Type B pancreatic cell (in vitro differentiated cells): ENCODE measurements around the gene CENPK. TPM values are rescaled to one million over a fixed set of nuclear protein-coding genes. Genes with fewer than 3 reads are reported as not detected.

ENCODE experiments used
- DNase-seq: peaks from one replicate; pipeline ENCODE4 v3.0.0; 2021; ENCODE audit warnings: mixed read lengths; ENCODE audit not compliant: unreplicated experiment; ENCODE audit errors: extremely low spot score
- H3K27ac Mint-ChIP-seq: 2 replicates; pipeline ENCODE4 v1.8.0; 2021; ENCODE audit warnings: mild to moderate bottlenecking, mixed read lengths
- H3K27me3 Mint-ChIP-seq: 2 replicates; pipeline ENCODE4 v1.8.0; 2021; ENCODE audit warnings: mixed read lengths
- H3K36me3 Mint-ChIP-seq: 2 replicates; pipeline ENCODE4 v1.8.0; 2021; ENCODE audit warnings: mixed read lengths
- H3K4me1 Mint-ChIP-seq: one replicate; pipeline ENCODE4 v1.8.0; 2021; ENCODE audit warnings: mixed read lengths; ENCODE audit not compliant: unreplicated experiment
- H3K4me3 Mint-ChIP-seq: 2 replicates; pipeline ENCODE4 v1.8.0; 2021; ENCODE audit warnings: mild to moderate bottlenecking, mixed read lengths
- H3K9me3 Mint-ChIP-seq: 2 replicates; pipeline ENCODE4 v1.8.0; 2021; ENCODE audit warnings: mixed read lengths
- total RNA-seq: library from RNA; stranded (reverse); gene quantifications from 2 replicates; pipeline ENCODE4 v1.2.1, GENCODE V29; 2021; ENCODE audit warnings: low replicate concordance
- TF ChIP-seq, protein P1 (sequence below): fragments of 200-600 bp; sonication (generic); conservative IDR thresholded peaks from 2 replicates; pipeline ENCODE4 v1.5.0; 2021; ENCODE audit warnings: antibody characterized with exemption, mild to moderate bottlenecking

Gene CENPK
- total RNA-seq, 1 donor from 2014 or later, result 36.9 TPM

DNA sequence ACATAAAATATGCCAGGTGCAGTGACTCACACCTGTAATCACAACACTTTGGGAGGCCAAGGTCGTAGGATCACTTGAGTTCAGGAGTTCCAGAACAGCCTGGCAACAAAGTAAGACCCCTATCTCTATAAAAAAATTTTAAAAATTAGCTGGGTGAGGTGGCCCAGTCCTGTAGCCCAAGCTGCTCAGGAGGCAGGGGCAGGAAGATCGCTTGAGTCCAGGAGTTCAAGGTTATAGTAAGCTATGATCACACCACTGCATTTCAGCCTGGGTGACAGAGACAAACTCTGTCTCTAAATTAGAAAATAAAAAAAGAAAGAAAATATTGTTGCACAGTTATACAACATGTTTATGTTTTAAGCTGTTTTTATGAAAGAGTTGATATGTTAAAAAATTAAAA lies 6.8 kb downstream of the CENPK start:
- no peaks in the 10 kb centered on the region for H3K27me3 Mint-ChIP-seq
- no peak overlapping the region for H3K27ac Mint-ChIP-seq
- no peaks in the 10 kb centered on the region for H3K9me3 Mint-ChIP-seq
- H3K4me1 Mint-ChIP-seq, result peaks cover 1% of the 10 kb centered on the region
- H3K4me3 Mint-ChIP-seq, result no peak overlapping the region
- TF ChIP-seq, protein P1, sequence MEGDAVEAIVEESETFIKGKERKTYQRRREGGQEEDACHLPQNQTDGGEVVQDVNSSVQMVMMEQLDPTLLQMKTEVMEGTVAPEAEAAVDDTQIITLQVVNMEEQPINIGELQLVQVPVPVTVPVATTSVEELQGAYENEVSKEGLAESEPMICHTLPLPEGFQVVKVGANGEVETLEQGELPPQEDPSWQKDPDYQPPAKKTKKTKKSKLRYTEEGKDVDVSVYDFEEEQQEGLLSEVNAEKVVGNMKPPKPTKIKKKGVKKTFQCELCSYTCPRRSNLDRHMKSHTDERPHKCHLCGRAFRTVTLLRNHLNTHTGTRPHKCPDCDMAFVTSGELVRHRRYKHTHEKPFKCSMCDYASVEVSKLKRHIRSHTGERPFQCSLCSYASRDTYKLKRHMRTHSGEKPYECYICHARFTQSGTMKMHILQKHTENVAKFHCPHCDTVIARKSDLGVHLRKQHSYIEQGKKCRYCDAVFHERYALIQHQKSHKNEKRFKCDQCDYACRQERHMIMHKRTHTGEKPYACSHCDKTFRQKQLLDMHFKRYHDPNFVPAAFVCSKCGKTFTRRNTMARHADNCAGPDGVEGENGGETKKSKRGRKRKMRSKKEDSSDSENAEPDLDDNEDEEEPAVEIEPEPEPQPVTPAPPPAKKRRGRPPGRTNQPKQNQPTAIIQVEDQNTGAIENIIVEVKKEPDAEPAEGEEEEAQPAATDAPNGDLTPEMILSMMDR, result no peak
- peaks cover 3% of the 10 kb centered on the region for H3K36me3 Mint-ChIP-seq
- DNase-seq, result no peak

DNA sequence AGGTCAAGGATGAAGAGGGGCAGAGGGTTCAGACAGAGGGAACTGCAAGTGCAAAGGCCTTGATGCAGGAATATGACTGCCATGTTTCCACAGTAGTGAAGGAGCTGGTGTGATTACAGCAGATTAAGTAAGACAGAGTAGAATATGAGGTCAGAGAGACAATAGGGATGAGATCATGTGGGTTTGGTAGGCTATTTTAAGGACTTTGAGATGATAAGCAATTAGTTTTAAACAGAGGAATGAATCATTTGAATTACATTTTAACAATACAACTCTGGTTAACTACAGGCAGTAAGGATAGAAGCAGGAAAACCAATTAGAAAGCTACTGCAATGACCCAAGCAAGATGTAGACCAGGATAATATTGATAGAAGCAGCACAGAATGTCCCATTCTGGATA lies 7.7 kb downstream of the CENPK start:
- Mint-ChIP-seq H3K27ac (no peak overlapping the region), H3K27me3 (no peaks in the 10 kb centered on the region)
- DNase-seq, result no peak

DNA sequence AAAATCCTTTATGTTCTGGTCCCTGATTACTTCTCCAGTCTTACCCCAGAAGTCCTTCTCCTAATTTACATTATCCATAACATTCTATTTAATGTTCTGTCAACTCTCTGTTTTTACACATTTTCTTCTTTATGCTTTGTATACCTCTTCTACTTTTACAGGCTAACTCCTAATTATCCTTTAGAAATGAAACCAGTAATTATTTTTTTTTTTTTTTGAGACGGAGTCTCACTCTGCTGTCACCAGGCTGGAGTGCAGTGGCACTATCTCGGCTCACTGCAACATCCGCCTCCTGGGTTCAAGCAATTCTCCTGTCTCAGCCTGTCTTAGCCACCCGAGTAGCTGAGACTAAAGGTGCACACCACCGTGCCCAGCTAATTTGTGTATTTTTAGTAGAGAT lies 9.0 kb downstream of the CENPK start:
- DNase-seq, result no peak
- TF ChIP-seq, protein P1, result no peak
- H3K27me3 Mint-ChIP-seq, result no peaks in the 10 kb centered on the region
- no peaks in the 10 kb centered on the region for H3K4me1 Mint-ChIP-seq
- no peak overlapping the region for H3K4me3 Mint-ChIP-seq
- no peaks in the 10 kb centered on the region for H3K9me3 Mint-ChIP-seq
- H3K27ac Mint-ChIP-seq, result no peak overlapping the region
- H3K36me3 Mint-ChIP-seq, result peaks cover 9% of the 10 kb centered on the region

More for the DNA sequence above, 7.7 kb downstream of the CENPK start:
- H3K36me3 Mint-ChIP-seq, result peaks cover 5% of the 10 kb centered on the region
- no peaks in the 10 kb centered on the region for H3K9me3 Mint-ChIP-seq
- no peak overlapping the region for H3K4me3 Mint-ChIP-seq
- H3K4me1 Mint-ChIP-seq, result no peaks in the 10 kb centered on the region
- TF ChIP-seq, protein P1, result no peak

DNA sequence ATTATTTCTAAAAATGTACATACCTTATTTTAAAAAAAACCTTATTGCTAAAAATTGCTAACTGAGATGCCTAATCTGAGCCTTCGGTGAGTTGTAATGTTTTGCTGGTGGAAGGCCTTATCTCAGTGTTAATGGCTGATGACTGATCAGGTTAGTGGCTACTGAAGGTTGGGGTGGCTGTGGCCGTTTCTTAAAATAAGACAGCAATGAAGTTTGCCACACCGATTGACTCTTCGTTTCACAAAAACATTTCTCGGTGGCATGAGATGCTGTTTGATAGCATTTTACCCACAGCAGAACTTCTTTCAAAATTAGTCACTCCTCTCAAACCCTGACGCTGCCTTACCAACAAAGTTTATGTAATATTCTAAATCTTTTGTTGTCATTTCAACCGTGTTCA lies 14.7 kb downstream of the CENPK start:
- no peaks in the 10 kb centered on the region for H3K27me3 Mint-ChIP-seq
- H3K4me1 Mint-ChIP-seq, result no peaks in the 10 kb centered on the region
- H3K27ac Mint-ChIP-seq, result no peak overlapping the region
- DNase-seq, result no peak
- H3K36me3 Mint-ChIP-seq, result peaks cover 16% of the 10 kb centered on the region
- TF ChIP-seq, protein P1, result no peak
- no peaks in the 10 kb centered on the region for H3K9me3 Mint-ChIP-seq
- H3K4me3 Mint-ChIP-seq, result no peak overlapping the region

DNA sequence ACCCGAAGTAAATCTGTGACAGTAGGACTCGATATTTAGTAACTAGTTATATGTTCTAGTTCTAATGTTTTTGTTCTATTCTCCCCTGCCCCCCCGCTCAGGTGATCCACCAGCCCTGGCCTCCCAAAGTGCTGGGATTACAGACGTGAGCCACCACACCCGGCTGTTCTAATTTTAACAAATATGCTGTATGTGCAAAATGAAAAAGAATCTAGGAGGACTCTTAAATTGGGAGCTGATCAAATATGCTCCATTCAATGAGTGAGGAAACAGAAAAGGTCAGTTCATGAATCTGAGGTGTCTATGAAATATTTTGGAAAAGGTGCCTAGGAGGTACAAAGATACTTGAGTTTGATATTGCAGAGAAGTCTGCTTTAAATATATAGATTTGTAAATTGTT lies 16.8 kb downstream of the CENPK start:
- Mint-ChIP-seq H3K27me3 (no peaks in the 10 kb centered on the region), H3K4me3 (no peak overlapping the region), H3K36me3 (peaks cover 21% of the 10 kb centered on the region), H3K4me1 (no peaks in the 10 kb centered on the region), H3K27ac (no peak overlapping the region), H3K9me3 (no peaks in the 10 kb centered on the region)
- no peak for DNase-seq
- TF ChIP-seq, protein P1, result no peak

- TF ChIP-seq, protein P1, result no peak
- Mint-ChIP-seq H3K36me3 (peaks cover 16% of the 10 kb centered on the region), H3K27ac (no peak overlapping the region), H3K27me3 (no peaks in the 10 kb centered on the region), H3K4me1 (no peaks in the 10 kb centered on the region), H3K4me3 (no peak overlapping the region), H3K9me3 (no peaks in the 10 kb centered on the region)
- no peak for DNase-seq
These were observed 18.5 kb downstream of the CENPK start for GRCh38 chr5:65544473-65544872.
